Testis (tissue), 3 donors: Measurements from ENCODE around the gene SP3. TPM values are rescaled to one million over a fixed set of nuclear protein-coding genes. Genes with fewer than 3 reads are reported as not detected.
"Not testable (repeated sequence)": the region's sequence is repeated elsewhere in the genome, so short reads cannot be mapped to it uniquely, and the experiment has no call there.

Experiments
- DNase-seq: peaks from one replicate; pipeline ENCODE4 v3.0.0-alpha.2; 2019
- H3K27ac ChIP-seq, 2 donors: fragments of 200-600 bp; sonication (generic); one replicate each; pipeline ENCODE4 v1.5.1; 2019
- H3K27me3 ChIP-seq: fragments of 200-600 bp; sonication (generic); one replicate; pipeline ENCODE4 v1.5.1; 2019
- H3K36me3 ChIP-seq: fragments of 200-600 bp; sonication (generic); one replicate; pipeline ENCODE4 v1.5.1; 2017; ENCODE audit warnings: low read depth; ENCODE audit errors: missing control alignments
- H3K4me1 ChIP-seq: fragments of 200-600 bp; sonication (generic); one replicate; pipeline ENCODE4 v1.5.1; 2019
- H3K4me3 ChIP-seq, 2 donors: fragments of 200-600 bp; sonication (generic); one replicate each; pipeline ENCODE4 v1.5.1; 2017 to 2019
- H3K9me3 ChIP-seq: fragments of 200-600 bp; sonication (generic); one replicate; pipeline ENCODE4 v1.5.1; 2017
- POLR2A ChIP-seq: fragments of 450-650 bp; IDR thresholded peaks from one replicate; pipeline ENCODE4 v1.6.1; 2017; ENCODE audit warnings: antibody characterized with exemption, mild to moderate bottlenecking, moderate library complexity
- WGBS, 2 donors: methylation state at CpG; one replicate each; pipeline ENCODE4 v1.1.5; 2018; 5-methylcytosine and 5-hydroxymethylcytosine counted together
- intact Hi-C: fragments of 100-400 bp; cut with DNase I; formaldehyde crosslinking; loops from one replicate; pipeline ENCODE4 v1.15.1; 2023; ENCODE audit warnings: low total_unique reads
- polyA plus RNA-seq: library from polyadenylated mRNA; stranded (reverse); fragments of 350-450 nt; fragmentation: Illumina TruSeq; extraction: RNeasy Lipid Tissue Mini Kit (QIAGEN cat#74804); gene quantifications from one replicate; pipeline ENCODE4 v1.2.3, GENCODE V29; 2014; ENCODE audit warnings: low read depth, low replicate concordance; ENCODE audit not compliant: insufficient read depth
- total RNA-seq, 2 donors: library from RNA; depleted of rRNA; stranded (reverse); fragments of >200 nt; gene quantifications; one replicate each; pipeline ENCODE4 v1.2.3, GENCODE V29; 2016
- TF ChIP-seq, protein P1 (sequence below), 3 experiments: fragments of 450-650 bp in 2 of 3; fragments of 200-600 bp in 1 of 3; sonication (generic) in 1 of 3; IDR thresholded peaks; one replicate each; pipeline ENCODE4 v1.5.1; 2016 to 2019; ENCODE audit warnings: antibody characterized with exemption in 3 of 3, mild to moderate bottlenecking in 2 of 3, moderate library complexity in 1 of 3

SP3 gene
- total and polyA plus RNA-seq, 3 donors from 2014 or later: 48.1 to 142 (median 135) TPM

DNA sequence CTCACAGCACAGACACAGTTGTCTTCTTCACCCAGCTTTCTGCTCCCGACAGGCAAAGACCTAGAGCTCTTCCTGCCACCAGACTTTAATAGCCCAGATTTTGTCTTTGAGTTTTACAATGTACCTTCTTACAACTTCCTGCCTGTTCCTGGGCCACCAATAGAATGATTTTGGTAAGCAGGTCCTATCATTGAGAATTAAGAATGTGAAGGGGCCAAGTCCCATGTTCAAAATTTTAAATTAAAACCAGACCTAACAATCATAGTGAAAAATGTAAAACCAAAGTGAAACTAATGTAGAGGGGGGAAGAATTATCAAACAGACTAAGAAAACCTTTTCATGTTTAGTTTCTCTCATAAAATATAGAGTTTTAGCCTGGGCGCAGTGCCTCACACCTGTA is 72.8 kb downstream of the SP3 start:
- 81 to 84% methylated on average over 2 of the region's 2 CpGs for WGBS, 2 donors
- H3K27me3 ChIP-seq: no peaks in the 10 kb centered on the region
- TF ChIP-seq POLR2A: no peak
- TF ChIP-seq, protein P1, sequence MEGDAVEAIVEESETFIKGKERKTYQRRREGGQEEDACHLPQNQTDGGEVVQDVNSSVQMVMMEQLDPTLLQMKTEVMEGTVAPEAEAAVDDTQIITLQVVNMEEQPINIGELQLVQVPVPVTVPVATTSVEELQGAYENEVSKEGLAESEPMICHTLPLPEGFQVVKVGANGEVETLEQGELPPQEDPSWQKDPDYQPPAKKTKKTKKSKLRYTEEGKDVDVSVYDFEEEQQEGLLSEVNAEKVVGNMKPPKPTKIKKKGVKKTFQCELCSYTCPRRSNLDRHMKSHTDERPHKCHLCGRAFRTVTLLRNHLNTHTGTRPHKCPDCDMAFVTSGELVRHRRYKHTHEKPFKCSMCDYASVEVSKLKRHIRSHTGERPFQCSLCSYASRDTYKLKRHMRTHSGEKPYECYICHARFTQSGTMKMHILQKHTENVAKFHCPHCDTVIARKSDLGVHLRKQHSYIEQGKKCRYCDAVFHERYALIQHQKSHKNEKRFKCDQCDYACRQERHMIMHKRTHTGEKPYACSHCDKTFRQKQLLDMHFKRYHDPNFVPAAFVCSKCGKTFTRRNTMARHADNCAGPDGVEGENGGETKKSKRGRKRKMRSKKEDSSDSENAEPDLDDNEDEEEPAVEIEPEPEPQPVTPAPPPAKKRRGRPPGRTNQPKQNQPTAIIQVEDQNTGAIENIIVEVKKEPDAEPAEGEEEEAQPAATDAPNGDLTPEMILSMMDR (IDR thresholded peaks at IDR 0.05): no peak
- no peaks in the 10 kb centered on the region for H3K9me3 ChIP-seq
- no peaks in the 10 kb centered on the region for H3K4me1 ChIP-seq
- H3K27ac ChIP-seq: no peak overlapping the region
- H3K36me3 ChIP-seq: no peaks in the 10 kb centered on the region
- DNase-seq: no peak
- intact Hi-C loops: no loop called here
- H3K4me3 ChIP-seq: no peak overlapping the region

DNA sequence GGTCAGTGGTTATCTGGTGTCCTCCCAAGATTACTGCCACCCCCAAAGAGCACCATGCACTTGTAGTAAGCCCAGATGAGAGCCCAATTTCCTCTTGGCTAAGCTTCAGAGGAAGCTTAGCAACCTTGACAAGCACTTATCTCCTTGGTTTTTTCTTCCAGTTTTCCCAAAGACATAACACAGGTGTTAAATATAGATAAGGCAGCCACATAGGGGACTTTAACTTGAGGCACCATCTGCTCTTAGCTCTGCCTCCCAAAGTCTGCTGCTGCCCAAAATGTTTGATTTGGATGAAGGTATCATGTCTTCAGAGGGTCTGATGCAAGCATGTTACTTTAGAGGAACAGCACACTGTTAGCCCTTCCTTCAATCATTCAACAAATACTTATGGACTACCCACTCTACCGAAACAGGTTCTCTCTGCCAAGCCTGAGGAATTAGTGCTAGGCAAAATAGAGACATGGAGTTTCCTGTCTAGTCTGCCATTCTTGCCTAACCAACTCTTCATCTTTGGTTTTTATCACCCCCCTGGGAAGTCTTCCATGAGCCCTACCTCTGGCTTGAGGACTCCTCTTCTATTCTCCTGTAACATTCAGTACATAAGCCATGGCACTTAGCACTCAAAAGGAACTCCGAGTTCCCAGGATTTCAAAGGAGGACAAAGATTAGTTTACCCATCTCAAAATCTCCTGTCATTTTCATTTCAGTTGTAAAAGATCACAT is 73.7 kb downstream of the SP3 start:
- TF ChIP-seq, protein P1 (IDR thresholded peaks at IDR 0.05): no peak
- TF ChIP-seq POLR2A: no peak
- no peaks in the 10 kb centered on the region for H3K36me3 ChIP-seq
- DNase-seq: no peak
- H3K27ac ChIP-seq: no peak overlapping the region
- intact Hi-C loops: no loop called here
- no peaks in the 10 kb centered on the region for H3K27me3 ChIP-seq
- no peaks in the 10 kb centered on the region for H3K4me1 ChIP-seq
- 93 to 100% methylated on average over 2 of the region's 2 CpGs for WGBS, 2 donors
- no peak overlapping the region for H3K4me3 ChIP-seq
- no peaks in the 10 kb centered on the region for H3K9me3 ChIP-seq

DNA sequence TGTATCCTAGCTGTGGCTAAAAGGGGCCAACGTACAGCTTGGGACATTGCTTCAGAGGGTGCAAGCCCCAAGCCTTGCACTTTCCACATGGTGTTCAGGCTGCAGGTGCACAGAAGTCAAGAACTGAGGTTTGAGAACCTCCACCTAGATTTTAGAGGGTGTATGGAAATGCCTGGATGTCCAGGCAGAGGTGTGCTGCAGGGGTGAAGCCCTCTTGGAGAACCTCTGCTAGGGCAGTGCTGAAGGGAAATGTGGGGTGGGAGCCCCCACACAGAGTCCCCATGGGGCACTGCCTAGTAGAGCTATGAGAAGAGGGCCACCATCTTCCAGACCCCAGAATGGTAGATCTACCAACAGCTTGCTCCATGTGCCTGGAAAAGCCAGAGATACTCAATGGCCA is 75.7 kb downstream of the SP3 start:
- H3K9me3 ChIP-seq, DNase-seq, H3K27ac ChIP-seq, H3K4me1 ChIP-seq, intact Hi-C loops, H3K36me3 ChIP-seq, H3K27me3 ChIP-seq, H3K4me3 ChIP-seq: not testable (repeated sequence)
- WGBS, 2 donors: 80 to 90% methylated on average over 1 of the region's 1 CpG

DNA sequence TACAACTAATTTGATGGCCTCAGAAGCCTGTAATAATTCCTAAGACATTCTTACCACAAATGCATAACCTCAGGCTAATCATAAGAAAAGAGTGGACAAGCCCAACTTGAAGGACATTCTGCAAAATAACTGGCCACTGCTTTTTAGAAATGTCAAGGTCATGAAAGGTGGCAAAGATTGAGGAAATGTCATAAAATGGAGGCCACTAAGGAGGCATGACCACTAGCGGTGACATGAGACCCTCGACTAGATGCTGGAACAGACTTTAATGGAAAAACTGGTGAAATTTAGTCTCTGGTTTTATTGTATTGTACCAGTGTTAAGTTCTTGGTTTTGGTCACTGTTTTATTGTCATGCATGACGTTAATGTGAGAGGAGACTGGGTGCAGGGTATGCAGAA is 78.6 kb downstream of the SP3 start:
- TF ChIP-seq, protein P1 (IDR thresholded peaks at IDR 0.05): no peak
- no peak for TF ChIP-seq POLR2A
- H3K4me3 ChIP-seq: no peak overlapping the region
- 84 to 90% methylated on average over 3 of the region's 3 CpGs for WGBS, 2 donors
- no peaks in the 10 kb centered on the region for H3K4me1 ChIP-seq
- H3K36me3 ChIP-seq: no peaks in the 10 kb centered on the region
- H3K27ac ChIP-seq: no peak overlapping the region
- DNase-seq: no peak
- no peaks in the 10 kb centered on the region for H3K9me3 ChIP-seq
- intact Hi-C loops: no loop called here
- no peaks in the 10 kb centered on the region for H3K27me3 ChIP-seq

DNA sequence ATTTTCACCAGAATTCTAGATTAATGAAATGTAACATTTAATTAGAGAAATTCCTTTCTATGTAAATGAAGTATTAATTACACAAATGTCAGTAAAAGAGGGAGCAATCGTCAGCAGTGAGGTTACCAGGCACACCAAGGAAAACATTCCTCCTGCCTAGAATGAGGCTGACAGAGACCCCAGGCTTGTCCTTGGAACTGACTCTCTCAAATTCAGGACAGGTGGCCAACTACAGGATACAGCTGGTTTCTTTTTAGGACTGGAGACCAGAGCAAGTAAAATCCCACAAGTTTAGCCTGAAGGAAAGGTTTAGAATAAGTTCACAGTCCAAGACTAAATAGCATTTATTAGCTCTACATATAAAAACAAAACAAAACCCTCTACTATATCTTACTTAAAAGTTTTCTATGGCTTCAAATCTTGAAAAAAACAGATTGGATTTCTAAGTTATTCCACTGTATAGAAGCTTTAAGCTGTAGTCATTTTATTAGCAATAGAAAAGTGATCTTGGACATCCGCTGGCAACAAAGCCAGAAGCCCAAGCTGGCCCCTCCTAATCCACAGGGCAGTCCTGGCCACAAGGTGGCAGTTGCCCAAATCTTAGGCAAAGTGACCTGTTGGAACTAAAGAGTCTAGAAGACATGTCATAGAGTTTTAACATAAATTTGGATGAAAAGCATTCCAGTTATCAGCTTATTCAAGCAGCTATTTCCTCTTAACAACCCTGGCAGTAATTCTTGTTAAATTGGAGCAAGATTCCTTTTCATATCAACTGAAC is 81.0 kb downstream of the SP3 start:
- TF ChIP-seq POLR2A: no peak
- TF ChIP-seq, protein P1 (IDR thresholded peaks at IDR 0.05): peak; percentile 17 to 52 (median 25)
- Histone ChIP-seq H3K4me3 (no peak overlapping the region), H3K27ac (no peak overlapping the region), H3K9me3 (no peaks in the 10 kb centered on the region), H3K4me1 (no peaks in the 10 kb centered on the region), H3K36me3 (no peaks in the 10 kb centered on the region), H3K27me3 (no peaks in the 10 kb centered on the region)
- peak; percentile 66 for DNase-seq
- 73 to 79% methylated on average over 2 of the region's 2 CpGs for WGBS, 2 donors
- intact Hi-C loops: no loop called here
